Cerebellar cortex (tissue), 1 donor: Measurements from ENCODE around the gene COMMD10.
A peak's percentile ranks its signal among the peaks of the same experiment; 100 is the strongest.

Experiments
- DNase-seq: peaks from one replicate; pipeline ENCODE4 v3.0.0-alpha.2; 2015; ENCODE audit warnings: low spot score

Gene COMMD10

DNA sequence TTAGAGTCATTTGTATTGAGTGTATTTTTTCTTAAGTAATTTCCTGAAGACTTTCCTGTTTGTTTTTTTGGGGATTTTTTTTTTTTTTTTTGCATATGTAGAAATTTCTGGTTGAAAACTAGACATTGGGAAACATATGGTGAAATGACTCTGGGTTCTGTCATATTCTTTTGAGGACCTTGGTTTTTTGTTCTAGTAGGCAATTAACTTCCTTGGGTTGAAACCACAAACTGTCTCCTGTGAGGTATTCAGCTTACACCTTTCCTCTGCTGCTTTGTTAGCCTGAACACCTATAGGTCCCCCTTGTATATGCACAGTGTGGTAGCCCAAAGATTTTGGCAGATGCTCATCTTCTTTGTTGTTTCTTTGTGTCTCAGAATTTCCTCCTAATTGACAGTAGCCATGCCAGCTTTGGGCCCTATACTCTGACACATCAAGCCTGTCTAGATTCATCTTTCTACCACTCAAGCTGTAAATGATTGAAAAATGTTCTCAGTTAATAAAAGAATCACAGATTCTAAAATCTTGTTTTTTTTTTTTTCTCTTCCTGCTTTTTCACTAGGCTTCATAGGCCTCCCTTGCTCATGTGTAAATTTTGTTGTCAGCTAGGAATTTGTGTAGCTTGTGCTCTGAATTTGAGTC is 140.6 kb downstream of the COMMD10 start:
- no peak for DNase-seq

DNA sequence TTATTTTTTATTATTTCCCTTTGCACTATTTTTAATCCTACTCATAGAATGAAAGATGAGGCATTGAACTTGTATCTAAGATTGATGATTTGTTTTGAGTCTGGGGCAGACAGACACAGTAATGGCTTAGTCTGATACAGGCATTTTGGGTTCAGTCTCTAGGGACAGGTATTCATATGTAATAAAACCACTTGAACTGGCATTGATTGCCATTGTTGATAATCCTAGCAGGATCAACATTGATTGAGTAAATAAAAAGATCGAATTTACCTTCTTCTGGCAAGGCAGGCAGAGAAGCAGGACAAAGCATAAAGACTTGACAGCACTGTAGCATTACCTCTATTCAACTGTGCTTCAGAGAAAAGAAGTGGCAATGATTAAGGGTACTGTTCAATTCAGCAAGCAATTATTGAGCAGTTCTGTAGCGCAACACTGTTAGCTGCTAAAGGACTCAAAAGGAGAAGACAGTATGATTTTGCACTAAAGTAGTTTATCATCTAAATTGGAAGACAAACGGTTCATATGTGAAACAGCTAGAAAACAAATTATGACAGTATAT is 144.4 kb downstream of the COMMD10 start:
- no peak for DNase-seq

DNA sequence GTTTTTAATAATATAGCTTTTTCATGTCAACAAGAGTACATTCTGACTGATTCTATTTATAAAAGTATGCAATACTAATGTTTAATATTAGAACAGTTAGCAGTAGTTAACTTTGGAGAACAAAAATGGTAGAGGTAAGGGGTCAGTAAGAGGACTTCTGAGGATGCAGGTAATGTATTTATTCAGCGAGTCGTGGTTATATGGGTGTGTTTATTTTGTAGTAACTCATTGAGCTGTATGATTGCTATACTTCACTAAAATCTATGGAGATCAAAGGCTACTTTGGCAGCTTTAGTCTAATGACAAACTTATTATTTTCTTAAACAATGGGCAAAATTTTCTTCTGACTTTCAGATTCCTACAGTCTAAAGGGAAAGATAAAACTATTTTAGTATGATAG is 146.5 kb downstream of the COMMD10 start:
- no peak for DNase-seq

DNA sequence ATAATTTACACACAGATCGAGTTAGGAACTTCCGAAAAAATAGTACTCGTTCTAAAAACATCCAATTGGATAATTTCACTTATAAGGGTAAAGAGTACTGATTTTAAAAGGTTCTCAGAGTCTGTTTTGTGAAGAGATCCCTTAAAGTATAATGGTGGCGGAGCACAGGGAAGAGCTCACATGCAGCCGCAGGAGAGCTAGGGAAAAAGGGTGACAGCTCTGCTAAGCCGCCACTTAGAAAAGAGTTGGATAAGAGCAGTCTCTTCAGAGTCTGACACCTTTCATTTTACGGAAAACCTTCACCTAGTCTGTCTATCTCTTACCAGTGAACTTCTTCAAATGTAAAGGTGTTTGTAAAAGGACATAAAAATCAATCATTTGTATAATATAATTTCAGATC is 149.9 kb downstream of the COMMD10 start:
- DNase-seq = no peak

DNA sequence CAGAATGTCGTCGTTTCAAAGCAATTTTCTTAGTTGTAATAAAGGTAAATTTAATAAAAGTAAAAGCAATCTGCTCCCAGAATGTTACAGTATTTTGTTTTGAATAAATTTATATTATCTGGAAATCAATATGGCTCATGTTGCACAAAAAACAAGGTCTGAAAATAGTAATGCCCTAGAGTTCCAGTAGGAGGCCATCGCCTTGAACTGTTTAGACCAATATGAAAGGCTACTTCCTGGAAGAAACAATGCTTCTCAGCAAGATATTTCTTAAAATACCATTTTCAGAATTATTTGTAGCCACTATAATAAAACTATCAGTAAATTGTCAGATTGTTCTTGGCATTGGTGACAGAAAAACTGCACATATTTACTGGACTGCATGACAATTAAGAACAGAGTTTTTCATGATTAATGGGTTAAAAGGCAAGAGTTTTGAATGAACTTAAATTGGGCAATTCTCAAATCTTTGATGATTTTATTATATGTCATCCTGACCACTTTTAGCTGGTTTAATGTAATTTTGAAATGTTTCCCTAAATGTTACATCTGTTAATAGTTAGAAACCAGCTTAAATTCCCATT is 153.2 kb downstream of the COMMD10 start:
- DNase-seq = no peak

DNA sequence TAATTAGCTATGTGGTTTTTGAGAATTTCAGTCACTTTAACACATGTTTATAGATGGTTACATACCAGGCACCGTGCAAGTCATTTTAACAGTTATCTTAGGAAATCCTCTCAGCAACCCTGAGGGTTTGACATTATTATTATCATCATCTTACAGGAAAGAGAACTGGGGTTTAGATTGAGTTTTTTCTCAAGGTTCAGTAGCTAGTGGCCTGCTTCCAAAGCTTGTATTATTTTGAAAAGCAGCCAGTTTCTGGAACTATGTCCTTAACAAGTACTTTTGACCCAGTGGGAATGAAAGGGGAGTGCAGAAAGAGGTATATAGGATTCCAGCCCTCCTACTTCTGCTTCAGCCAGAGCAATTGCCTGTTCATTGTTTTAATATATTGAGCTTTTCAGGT is 157.5 kb downstream of the COMMD10 start:
- no peak for DNase-seq

DNA sequence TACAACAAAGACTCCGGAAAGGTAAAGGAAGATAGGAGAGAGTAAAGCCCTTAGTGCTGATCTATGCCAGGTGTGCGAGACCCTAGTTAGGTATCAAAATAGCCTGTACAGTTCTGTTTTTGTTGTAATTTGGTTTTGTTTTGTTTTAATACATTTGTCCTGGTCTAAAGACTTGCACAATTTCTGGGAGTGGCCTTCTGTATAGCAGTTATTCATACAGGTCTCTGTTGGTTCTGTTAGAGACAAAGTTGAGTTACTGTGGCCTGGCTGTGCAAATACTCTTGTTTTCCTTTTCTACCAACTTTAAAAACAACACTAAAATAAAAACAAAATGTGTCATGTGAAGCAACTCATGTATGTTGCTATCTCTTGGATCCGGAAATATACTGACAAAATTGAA is 163.6 kb downstream of the COMMD10 start:
- DNase-seq = no peak

DNA sequence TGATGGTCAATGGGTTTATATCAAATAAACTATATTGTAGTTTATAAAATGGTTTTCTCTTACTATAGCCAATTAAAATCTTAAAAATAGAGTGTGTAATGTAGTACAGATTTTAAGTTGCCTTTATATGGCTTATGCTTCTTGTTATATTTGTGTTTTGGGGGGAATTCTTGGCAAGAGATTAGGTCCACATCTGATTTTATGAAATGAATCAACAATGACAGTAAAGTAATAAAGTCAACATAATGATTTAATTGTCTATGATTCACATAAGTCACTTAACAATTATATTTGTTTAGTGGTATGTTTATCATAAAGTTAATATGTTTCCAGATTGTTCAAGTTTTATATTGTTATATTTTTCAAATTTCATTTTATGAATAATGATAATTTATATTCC is 164.8 kb downstream of the COMMD10 start:
- DNase-seq = no peak

DNA sequence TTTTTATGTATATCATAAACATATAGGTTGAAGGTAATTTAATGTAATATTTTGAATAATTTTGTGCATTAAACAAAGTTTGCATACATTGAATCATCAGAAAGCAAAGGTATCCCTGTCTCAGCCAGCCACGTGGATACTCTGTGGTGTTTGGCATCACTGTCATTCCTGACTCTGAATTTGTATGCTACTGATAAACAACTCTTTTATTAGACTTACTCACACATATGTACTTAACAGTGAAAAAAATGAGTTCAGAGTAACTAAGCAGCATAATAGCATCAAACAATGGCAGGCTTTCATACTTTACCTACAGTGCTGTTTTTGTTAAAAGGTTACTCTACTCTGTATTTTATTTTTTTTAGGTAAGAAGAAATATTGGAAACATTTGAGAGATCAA is 171.9 kb downstream of the COMMD10 start:
- DNase-seq = no peak

DNA sequence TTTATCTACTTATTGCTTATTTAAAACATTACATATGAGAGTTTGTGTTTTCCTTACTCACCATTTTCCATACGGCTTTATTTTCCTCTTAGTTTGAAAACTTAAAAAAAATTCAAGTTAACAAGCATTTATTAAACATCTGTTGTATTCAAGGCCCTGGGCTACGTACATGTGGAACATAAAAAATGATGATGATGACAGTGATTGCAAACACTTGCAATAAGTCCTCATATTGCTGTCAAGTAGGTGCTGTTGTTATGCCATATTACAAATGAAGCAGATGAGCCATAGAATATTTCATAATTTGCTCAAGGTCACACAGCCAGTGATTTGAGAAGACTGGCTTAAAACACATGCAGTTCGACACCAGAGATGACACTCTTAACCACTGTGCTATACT is 180.6 kb downstream of the COMMD10 start:
- DNase-seq = no peak

DNA sequence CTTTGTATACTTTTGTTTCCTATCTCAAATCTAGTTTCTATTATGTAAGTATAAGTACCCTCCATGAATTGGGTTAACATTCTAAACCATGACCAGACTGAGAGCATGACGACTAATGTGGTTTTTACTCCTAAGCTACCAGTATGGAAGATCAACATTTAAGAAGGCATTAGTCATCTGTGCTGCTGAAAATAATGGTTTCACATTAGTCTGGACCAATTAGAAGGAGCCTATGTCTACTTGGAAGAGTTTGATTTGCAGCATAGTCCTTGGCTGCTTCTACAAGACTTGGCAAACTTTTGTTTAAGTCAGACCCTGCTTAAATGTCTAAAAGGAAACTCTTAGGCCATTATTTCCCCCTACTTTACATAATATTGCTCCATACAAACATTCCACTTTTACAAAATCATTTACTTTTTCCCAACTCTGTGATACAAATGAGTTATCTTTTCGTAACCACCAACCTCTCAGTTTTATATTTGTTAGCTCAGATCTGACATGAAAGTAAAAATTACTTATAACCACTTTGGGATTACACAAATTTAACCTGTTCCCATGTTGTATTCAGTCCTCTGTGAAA is 186.7 kb downstream of the COMMD10 start:
- DNase-seq = no peak

DNA sequence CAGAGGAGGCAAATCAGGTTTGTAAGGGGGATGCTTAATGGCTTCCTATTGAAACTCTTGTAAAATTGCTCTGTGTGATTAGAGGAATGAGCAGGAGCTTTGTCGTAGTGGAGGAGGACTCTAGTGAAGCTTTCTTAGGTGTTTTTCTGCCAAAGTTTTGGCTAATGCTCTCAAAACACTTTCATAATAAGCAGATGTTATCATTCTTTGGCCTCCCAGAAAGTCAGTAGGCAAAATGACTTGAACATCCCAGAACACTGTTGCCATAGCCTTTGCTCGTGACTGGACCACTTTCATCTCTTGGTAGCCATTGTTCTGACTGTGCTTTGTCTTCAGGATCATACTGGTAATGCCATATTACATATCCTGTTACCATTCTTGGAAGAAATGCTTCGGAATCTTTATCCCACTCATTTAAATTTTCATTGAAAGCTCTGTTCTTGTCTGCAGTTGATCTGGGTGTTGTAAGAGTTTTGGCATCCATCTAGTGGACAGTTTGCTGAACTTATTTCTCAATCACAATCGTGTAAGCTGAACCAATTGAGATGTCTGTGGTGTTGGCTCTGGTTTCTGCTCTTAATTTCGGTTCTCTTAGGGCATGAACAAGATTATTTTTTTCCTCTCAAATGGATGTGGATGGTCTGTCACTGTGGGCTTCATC is 187.6 kb downstream of the COMMD10 start:
- peak; percentile 7 for DNase-seq

DNA sequence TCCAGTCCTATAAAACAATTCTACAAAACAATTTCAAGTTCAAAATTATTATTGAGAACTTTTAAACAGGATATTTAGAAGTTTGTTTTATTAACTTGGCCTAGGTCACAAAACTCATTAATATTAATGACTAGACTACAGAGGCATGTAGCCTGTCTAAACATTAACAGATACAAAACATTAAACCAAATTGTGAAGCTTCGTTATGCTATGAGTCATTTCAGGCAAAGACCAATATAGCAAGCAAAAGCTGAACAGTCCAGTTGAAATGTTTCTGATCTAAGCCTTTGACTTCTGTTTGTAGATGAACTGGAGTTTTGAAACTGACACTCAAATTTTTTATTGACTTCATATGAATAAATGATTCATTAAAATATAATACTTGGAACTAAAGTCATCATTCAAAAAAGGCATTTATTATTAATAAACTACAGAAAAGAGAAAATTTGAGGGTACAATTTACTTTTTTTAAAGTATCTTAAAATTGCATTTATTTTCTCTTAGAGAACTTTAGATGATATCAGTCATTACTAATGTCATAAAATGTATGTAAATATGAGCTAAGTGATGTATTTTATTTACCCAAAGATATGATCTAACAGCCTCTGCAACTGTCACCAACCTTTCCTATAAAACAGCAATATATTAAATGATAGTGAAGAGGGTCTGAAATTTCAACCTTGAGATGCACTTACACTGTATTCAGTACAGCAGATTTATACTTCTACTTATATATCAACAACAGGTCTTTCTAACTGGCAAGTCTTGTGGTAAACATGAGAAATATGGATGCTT is 188.8 kb downstream of the COMMD10 start:
- DNase-seq = peak; percentile 4

DNA sequence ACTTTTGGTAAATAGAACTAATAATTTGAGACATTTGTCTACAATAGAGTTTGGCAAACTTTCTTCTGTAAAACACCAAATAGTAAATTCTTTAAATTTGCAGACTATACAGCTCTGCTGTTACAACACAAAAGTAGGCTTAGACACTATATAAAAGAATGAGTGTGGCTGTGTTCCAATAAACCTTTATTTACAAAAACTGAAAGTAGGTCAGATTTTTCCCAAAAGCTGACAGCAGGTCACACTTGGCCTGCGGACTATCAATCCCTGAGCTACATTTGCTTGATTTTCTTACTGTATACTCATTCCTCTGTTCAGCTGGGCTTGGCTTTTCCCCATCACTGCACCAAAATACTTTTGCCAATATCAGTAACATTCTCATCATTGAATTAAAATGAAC is 189.4 kb downstream of the COMMD10 start:
- DNase-seq = peak; percentile 47

DNA sequence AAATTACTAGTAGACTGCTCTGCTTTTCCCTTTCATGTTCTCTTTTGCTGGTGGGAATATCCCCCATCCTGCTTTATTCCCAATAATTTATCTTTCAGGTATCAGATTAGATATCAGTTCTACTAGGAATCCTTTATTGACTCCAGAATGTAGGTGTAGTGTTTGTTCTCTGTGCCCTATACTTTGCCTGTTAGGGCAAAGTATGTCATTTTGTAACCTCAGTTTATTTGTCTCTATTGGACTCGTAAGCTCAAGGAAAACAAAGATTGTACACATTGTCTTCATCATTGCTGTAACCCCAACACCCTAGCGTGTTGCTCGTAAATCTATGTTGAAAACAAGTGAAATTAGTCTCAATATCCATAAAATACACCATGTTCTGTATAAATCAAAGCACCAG is 190.5 kb downstream of the COMMD10 start:
- DNase-seq = no peak

DNA sequence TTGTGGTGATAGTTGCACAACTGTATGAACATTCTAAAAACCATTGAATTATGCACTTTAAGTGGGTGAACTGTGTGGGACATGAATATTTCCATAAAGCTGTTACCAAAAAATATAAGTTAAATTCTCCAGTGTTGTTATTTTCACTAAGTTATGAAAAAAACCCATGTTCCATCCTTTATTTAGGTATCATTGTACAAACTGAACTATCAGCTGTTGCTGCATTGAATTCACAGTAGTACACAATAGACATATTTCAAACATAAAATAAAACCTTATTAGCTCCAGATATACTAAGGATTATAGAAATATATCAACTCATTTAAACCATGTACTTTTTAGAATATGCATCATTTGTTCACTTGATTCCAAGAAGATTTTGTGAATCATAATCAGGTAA is 192.1 kb downstream of the COMMD10 start:
- DNase-seq = no peak

DNA sequence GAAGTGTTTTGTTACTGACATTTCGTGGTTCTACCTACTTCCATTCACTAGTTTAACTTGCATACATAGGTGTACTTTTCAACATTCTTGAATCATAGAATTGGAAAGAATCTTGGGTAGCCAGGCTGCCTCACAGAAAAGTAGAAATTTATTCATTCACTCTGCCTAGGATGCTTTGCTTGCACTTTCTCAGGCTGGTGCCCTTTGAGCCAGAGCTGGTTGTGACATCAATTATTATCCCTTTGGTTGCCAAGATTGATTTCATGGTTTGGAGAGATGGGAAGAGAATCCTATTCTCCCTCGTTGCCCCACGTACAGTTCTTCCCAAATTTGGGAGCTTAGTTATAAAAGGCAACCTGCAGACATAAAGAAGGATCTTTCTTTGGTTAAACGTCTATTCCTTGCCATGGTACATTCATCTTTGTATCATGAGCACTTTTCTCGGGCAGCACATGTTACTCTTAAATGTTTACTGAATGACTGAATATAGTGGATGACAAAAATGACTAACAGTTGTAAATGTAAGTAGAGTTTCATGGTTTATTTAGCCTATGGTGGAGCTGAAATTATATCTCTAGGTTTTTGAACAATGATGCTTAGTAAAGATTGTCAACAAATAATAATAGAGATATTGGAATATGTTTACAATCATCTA is 195.5 kb downstream of the COMMD10 start:
- DNase-seq = no peak

DNA sequence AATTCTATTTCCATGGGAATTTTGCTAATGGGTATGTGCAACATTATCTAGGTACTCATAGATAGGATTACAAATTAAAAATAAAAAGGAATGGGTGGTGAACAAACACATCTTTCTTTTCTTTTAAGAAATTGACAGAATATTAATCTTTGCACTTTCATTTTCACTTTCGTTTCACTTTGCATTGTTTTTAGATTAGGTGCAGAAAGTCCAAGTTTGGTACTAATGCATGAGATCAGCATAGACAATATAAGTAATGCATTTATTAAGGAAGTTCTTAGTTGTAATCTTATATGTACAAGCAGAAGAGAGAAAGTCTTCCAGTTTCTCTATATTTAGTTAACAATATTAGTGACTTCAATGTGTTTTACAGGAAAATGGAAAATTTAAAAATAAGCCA is 196.5 kb downstream of the COMMD10 start:
- no peak for DNase-seq

DNA sequence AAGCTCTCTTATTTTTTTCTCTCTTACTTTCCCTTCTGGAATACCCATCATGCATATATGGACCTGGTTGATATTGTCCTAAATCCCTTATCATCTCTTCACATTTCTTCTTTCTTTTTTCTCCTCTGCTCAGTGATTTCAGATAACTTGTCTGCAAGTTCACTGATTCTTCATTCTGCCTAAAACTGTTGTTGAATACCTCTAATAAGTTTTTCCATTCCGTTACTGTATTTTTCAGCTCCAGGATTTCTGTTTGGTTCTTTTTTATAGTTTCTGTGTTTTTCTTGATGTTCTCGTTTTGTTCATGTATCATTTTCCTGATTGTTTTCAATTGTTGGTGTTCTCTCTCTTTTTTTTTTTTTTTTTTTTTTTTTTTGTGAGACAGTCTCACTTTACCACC is 203.7 kb downstream of the COMMD10 start:
- DNase-seq = no peak

DNA sequence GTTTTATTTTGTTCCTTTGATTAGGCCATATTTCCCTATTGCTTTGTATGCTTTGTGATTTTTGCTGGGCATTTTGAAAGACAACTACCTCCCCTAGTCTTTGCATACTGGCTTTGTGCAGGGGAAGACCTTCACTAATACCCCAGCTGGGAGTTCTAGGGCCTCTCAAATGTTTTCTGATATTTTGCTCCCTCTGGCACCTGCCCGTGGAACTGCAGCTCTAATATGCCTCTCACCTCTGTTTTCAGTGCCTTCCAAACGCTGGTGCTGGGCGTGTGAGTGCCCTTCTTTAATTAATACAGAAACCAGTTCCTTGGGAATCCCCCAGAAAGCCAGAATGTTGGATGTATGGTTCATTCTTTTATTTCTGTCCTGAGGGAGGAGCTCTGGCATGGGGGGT is 204.5 kb downstream of the COMMD10 start:
- DNase-seq = no peak

DNA sequence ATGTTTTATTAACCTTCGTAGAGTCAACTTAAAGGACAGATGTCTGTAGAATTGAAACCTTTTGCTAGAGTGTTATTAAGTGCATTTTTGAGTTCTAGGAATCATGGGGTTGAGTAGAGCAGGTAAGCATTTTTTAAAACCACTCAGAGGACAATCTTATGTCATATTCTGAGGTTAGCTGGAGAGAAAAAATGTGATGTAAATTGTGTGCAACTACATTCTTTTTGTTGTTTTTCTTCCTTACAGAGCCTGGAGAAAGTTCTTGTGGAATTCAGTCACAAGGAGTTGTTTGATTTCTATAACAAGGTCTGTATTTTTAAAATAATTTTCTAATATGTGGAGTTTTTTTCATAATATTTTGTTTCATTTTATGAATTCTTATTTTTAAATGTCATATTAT is 206.4 kb downstream of the COMMD10 start:
- DNase-seq = no peak

DNA sequence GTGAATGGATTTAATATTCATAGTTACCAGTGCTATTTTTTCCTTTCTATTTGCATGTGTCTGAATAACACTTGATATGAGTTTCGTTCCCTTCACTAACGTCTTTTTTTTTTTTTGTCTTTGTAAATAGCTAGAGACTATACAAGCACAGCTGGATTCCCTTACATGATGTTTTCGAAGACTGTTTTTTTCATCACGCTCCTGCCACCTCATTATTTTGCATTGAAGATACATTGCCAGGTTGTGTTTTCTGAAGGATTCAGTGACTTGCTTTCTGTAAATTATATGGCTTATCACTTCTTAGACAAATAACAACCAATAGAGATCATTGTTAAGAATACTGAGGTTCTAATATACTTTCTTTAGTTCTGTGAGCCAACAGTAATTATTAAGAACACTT is 207.5 kb downstream of the COMMD10 start:
- DNase-seq = no peak
